Ishikawa (cell line): Measurements from ENCODE around the gene HOXD13.

Experiments
- CEBPB ChIP-seq: IDR thresholded peaks from 2 replicates; pipeline ENCODE4 v1.6.1; 2012
- EGR1 ChIP-seq: IDR thresholded peaks from 2 replicates; pipeline ENCODE4 v1.6.1; 2012
- EP300 ChIP-seq: IDR thresholded peaks from 2 replicates; pipeline ENCODE4 v1.6.1; 2012; ENCODE audit warnings: borderline replicate concordance
- FOXM1 ChIP-seq: IDR thresholded peaks from 2 replicates; pipeline ENCODE4 v1.6.1; 2012; ENCODE audit warnings: low read depth, borderline replicate concordance
- MAX ChIP-seq: IDR thresholded peaks from 2 replicates; pipeline ENCODE4 v1.6.1; 2012
- NFIC ChIP-seq: IDR thresholded peaks from 2 replicates; pipeline ENCODE4 v1.6.1; 2012
- RAD21 ChIP-seq: IDR thresholded peaks from 2 replicates; pipeline ENCODE4 v1.6.1; 2012; ENCODE audit warnings: low read depth
- REST ChIP-seq: IDR thresholded peaks from 2 replicates; pipeline ENCODE4 v1.6.1; 2012; ENCODE audit warnings: low read depth, mild to moderate bottlenecking
- TAF1 ChIP-seq: IDR thresholded peaks from 2 replicates; pipeline ENCODE4 v1.6.1; 2012; ENCODE audit warnings: low read depth, mild to moderate bottlenecking
- USF1 ChIP-seq: IDR thresholded peaks from 2 replicates; pipeline ENCODE4 v1.6.1; 2012
- YY1 ChIP-seq: IDR thresholded peaks from 2 replicates; pipeline ENCODE4 v1.6.1; 2012; ENCODE audit warnings: low read depth
- ZBTB7A ChIP-seq: IDR thresholded peaks from 2 replicates; pipeline ENCODE4 v1.6.1; 2012; ENCODE audit warnings: low read depth

GRCh38 chr2:176099728-176100546 lies 7.4 kb downstream of the HOXD13 start, which contains the start of gene HOXD12:
- TF ChIP-seq FOXM1, result no peak
- no peak for TF ChIP-seq MAX
- TF ChIP-seq RAD21, result no peak
- no peak for TF ChIP-seq EP300
- no peak for TF ChIP-seq TAF1
- TF ChIP-seq EGR1, result no peak
- TF ChIP-seq ZBTB7A, result no peak
- TF ChIP-seq NFIC, result no peak
- no peak for TF ChIP-seq YY1
- TF ChIP-seq CEBPB, result no peak
- no peak for TF ChIP-seq USF1
- no peak for TF ChIP-seq REST
